Measurements from ENCODE around the gene FCER2. TPM values are rescaled to one million over a fixed set of nuclear protein-coding genes. Genes with fewer than 3 reads are reported as not detected.
A peak's percentile ranks its signal among the peaks of the same experiment; 100 is the strongest.
"Not testable (repeated sequence)": the region's sequence is repeated elsewhere in the genome, so short reads cannot be mapped to it uniquely, and the experiment has no call there.

FCER2 gene
- total and polyA plus RNA-seq, 9 donors, result 0.08 to 1.1 (median 0.38) TPM; not detected in 6

DNA sequence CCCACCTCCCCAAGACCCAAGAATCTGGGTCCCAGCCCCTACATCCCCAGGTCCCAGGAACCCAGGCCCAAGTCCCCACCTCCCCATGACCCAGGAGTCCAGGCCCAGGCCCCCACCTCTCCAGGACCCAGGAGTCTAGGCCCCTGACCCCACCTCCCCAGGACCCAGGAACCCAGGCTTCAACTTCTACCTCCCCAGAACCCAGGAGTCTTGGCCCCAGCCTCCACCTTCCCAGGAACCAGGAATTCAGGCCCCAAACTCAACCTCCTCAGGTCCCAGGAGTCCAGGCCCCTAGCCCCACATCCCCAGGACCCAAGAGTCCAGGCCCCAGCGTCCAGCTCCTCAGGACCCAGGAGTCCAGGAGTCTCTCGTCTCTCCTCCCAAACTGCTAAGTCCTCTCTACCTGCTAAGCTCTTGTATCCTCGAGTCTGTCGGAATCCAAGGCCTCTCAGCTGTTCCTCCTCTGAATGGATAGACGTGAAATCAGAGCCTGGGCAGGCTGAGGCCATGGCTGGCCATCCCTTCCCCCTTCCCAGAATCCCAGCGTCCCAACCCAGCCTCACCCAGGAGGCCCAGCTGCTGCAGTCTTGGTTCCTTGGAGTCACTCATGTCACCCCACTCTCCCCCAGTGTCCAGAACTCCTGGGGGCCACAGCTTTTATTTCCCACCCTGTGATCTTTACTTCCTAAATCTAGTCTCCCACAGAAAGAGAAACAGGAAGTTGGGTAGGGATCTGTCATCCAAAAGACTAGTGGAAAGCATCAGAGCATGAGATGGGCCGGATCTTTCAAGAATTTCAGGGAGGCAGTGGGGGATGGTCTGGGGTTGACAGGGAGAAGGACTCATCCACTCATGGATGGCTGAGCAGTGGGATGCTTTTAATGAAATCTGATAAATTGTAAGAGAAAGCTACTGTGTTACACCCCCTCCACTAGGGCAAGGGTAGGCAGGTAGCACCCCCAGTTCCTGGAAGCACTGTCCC, 45.3 kb upstream of the FCER2 start, which contains the start of gene CD209:
Gene CD209, minus strand, starts transcription at position 632 of the 982 bp plus-strand sequence. Its CDS starts 23 bp downstream, at position 609.
- Histone ChIP-seq H3K9me3 (no peaks in the 10 kb centered on the region), H3K4me3 (no peak within 1 kb of the TSS), H3K27me3 (no peaks in the 10 kb centered on the region), H3K36me3 (no peaks in the 10 kb centered on the region), H3K27ac (no peak within 1 kb of the TSS), H3K4me1 (ENCODE audit: insufficient read depth) (no peaks in the 10 kb centered on the region)
- intact Hi-C loops (cut with DNase I), result no loop called here
- peak in 1 of 5 donors; percentile 17 for DNase-seq
- WGBS, 3 donors, result 51 to 53% (median 53%) methylated on average over 7 of the region's 7 CpGs
- TF ChIP-seq, protein P1, sequence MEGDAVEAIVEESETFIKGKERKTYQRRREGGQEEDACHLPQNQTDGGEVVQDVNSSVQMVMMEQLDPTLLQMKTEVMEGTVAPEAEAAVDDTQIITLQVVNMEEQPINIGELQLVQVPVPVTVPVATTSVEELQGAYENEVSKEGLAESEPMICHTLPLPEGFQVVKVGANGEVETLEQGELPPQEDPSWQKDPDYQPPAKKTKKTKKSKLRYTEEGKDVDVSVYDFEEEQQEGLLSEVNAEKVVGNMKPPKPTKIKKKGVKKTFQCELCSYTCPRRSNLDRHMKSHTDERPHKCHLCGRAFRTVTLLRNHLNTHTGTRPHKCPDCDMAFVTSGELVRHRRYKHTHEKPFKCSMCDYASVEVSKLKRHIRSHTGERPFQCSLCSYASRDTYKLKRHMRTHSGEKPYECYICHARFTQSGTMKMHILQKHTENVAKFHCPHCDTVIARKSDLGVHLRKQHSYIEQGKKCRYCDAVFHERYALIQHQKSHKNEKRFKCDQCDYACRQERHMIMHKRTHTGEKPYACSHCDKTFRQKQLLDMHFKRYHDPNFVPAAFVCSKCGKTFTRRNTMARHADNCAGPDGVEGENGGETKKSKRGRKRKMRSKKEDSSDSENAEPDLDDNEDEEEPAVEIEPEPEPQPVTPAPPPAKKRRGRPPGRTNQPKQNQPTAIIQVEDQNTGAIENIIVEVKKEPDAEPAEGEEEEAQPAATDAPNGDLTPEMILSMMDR (IDR thresholded peaks at IDR 0.05), result no peak
- TF ChIP-seq POLR2A (IDR thresholded peaks at IDR 0.05) (no peak), EP300 (IDR thresholded peaks at IDR 0.05) (no peak)

DNA sequence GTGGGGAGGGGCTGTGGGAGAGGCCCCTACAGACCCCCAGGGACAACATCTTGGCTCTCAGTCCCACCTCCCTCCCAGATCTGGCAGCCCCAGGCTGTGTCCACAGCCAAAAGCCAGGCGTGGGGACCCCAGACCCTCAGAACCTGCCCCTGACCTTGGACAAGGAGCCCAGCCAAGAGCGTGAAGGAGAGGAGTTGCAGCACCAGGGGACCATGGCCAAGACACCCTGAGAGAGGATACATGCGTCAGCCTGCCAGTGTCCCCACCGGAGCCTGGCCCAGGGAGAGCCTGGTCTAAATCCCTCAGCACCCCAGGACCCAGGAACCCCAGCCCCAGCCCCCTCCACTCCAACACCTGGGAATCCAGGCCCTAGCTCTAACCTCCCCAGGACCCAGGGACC, 44.4 kb upstream of the FCER2 start:
- H3K4me1 ChIP-seq (ENCODE audit: insufficient read depth); intact Hi-C loops (cut with DNase I); H3K27me3 ChIP-seq; H3K9me3 ChIP-seq; H3K27ac ChIP-seq; H3K36me3 ChIP-seq; H3K4me3 ChIP-seq: not testable (repeated sequence)
- 17 to 50% (median 26%) methylated on average over 4 of the region's 4 CpGs for WGBS, 3 donors
- peak in 1 of 5 donors; percentile 30 for DNase-seq

DNA sequence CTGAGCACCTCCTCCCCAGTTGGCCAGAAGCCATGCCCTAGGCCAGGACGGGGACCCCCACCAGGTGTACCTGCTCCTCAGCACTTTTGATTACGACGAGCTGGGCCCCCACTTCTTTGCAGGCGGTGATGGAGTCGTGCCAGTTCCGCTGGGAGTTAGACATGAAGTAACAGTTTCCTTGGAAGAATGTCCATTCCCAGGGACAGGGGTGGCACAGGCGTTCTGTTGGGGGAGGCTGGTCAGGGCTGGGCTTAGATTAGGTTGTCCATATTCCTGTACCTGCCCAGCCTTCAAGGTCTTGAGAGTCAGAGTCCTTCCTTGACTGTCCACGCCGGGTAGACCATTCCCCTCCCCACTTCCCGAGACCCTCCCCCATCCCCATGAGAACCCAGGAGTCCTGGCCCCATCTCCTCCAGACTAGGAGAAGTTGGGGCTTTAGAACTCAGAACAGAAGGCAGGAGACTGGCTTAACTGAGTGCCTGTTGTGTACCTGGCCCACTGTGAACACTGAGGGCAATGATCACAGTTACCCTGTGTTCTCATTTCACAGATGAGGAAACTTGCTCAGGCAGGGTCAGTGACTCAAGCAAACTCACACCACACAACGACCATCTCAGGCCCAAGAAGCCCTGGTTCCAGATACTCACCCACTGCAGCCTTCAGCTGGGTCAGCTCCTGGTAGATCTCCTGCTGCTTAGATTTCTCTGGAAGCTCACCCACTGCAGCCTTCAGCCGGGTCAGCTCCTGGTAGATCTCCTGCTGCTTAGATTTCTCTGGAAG, 43.1 kb upstream of the FCER2 start:
- H3K27me3 ChIP-seq, result no peaks in the 10 kb centered on the region
- intact Hi-C loops (cut with DNase I), result no loop called here
- H3K9me3 ChIP-seq, result no peaks in the 10 kb centered on the region

DNA sequence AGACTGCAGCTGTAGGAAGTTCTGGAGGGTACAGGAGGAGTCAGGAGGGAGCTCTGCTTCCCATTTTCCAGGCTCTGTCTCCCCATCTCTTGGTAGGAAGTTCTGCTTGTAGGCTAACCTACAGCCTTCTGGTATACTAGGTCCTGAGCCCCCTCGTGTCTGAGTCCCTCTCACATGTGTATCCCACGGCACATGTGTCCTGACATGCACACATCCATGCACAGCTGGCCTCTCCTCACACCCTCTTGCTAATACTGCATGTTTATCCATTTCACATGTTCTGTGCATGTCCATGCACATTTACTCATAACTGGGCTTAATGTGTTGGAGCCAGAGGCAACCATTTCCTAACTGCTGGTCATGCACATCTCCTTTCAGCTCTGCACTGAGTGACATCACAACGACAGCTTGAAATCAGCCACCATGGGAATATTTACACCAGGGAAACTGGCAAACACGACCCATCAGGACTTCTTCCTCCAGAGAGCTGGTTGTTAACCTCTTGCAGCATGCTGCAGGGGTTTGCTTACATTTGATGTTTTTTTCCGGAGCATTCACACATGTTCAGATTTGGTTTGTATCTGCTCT, 42.4 kb upstream of the FCER2 start:
- no peak overlapping the region for H3K27ac ChIP-seq
- peak in 1 of 5 donors; percentile 5 for DNase-seq
- no peaks in the 10 kb centered on the region for H3K27me3 ChIP-seq
- no peaks in the 10 kb centered on the region for H3K9me3 ChIP-seq
- TF ChIP-seq POLR2A (IDR thresholded peaks at IDR 0.05) (no peak), EP300 (IDR thresholded peaks at IDR 0.05) (no peak)
- TF ChIP-seq, protein P1 (IDR thresholded peaks at IDR 0.05), result no peak
- H3K4me1 ChIP-seq (ENCODE audit: insufficient read depth), result no peaks in the 10 kb centered on the region
- intact Hi-C loops (cut with DNase I), result no loop called here
- WGBS, 3 donors, result 59 to 69% (median 65%) methylated on average over 5 of the region's 5 CpGs
- no peak overlapping the region for H3K4me3 ChIP-seq
- H3K36me3 ChIP-seq, result no peaks in the 10 kb centered on the region

More for the DNA sequence above, 43.1 kb upstream of the FCER2 start:
- Histone ChIP-seq H3K4me1 (ENCODE audit: insufficient read depth) (no peaks in the 10 kb centered on the region), H3K36me3 (no peaks in the 10 kb centered on the region), H3K27ac (no peak overlapping the region), H3K4me3 (no peak overlapping the region)
- 61 to 65% (median 61%) methylated on average over 12 of the region's 12 CpGs for WGBS, 3 donors
- no peak for TF ChIP-seq EP300 (IDR thresholded peaks at IDR 0.05)
- no peak for TF ChIP-seq POLR2A (IDR thresholded peaks at IDR 0.05)
- TF ChIP-seq, protein P1 (IDR thresholded peaks at IDR 0.05), result no peak
- peak in 1 of 5 donors; percentile 30 for DNase-seq
